Smooth muscle cell (in vitro differentiated cells): Measurements from ENCODE around the gene APOC4. TPM values are rescaled to one million over a fixed set of nuclear protein-coding genes. Genes with fewer than 3 reads are reported as not detected.

Source experiments
- DNase-seq: peaks from one replicate; lab custom pipeline; 2025; ENCODE audit not compliant: unreplicated experiment; lab: John Stamatoyannopoulos, UW
- H2AFZ ChIP-seq: fragments of 200-600 bp; sonication (generic); 2 replicates; pipeline ENCODE4 v1.6.0; 2016; ENCODE audit warnings: antibody characterized with exemption, low read depth, mild to moderate bottlenecking
- H3F3A ChIP-seq: fragments of 200-600 bp; sonication (generic); 2 replicates; pipeline ENCODE4 v1.6.0; 2017; ENCODE audit warnings: antibody characterized with exemption, low read depth
- H3K27ac ChIP-seq: fragments of 200-600 bp; sonication (generic); 2 replicates; pipeline ENCODE4 v1.5.1; 2016; ENCODE audit warnings: low read depth, mild to moderate bottlenecking
- H3K27me3 ChIP-seq: fragments of 200-600 bp; sonication (generic); 2 replicates; pipeline ENCODE4 v1.6.1; 2016; ENCODE audit warnings: low read depth, mild to moderate bottlenecking
- H3K36me3 ChIP-seq: fragments of 200-600 bp; sonication (generic); 2 replicates; pipeline ENCODE4 v1.5.1; 2016; ENCODE audit warnings: low read depth
- H3K4me1 ChIP-seq: fragments of 200-600 bp; sonication (generic); 2 replicates; pipeline ENCODE4 v1.5.1; 2016; ENCODE audit warnings: low read depth
- H3K4me2 ChIP-seq: fragments of 200-600 bp; sonication (generic); 2 replicates; pipeline ENCODE4 v1.6.0; 2016; ENCODE audit warnings: mild to moderate bottlenecking
- H3K4me3 ChIP-seq: fragments of 200-600 bp; sonication (generic); 2 replicates; pipeline ENCODE4 v1.5.1; 2016; ENCODE audit warnings: mild to moderate bottlenecking
- H3K79me2 ChIP-seq: fragments of 200-600 bp; sonication (generic); 2 replicates; pipeline ENCODE4 v1.6.0; 2016; ENCODE audit warnings: low read depth, mild to moderate bottlenecking
- H3K9ac ChIP-seq: fragments of 200-600 bp; sonication (generic); 2 replicates; pipeline ENCODE4 v1.6.0; 2016; ENCODE audit warnings: low read depth
- H3K9me3 ChIP-seq: fragments of 200-600 bp; sonication (generic); replicated peaks from 2 replicates; pipeline ENCODE4 v1.5.1; 2016; ENCODE audit warnings: low read depth
- H4K20me1 ChIP-seq: fragments of 200-600 bp; sonication (generic); 2 replicates; pipeline ENCODE4 v1.6.0; 2016; ENCODE audit warnings: low read depth
- CTCF ChIP-seq: fragments of 200-600 bp; sonication (generic); IDR thresholded peaks from 2 replicates; pipeline ENCODE4 v1.5.1; 2017; ENCODE audit warnings: borderline replicate concordance, mild to moderate bottlenecking, antibody characterized with exemption; ENCODE audit not compliant: insufficient read depth, poor library complexity, severe bottlenecking
- WGBS: methylation state at CpG from one replicate; pipeline ENCODE4 v1.1.7; 2016; ENCODE audit warnings: low lambda C conversion rate; 5-methylcytosine and 5-hydroxymethylcytosine counted together
- polyA plus RNA-seq: library from polyadenylated mRNA; unstranded; fragments of >200 nt; fragmentation: Nextera tagmentation; extraction: Ambion mirVana; gene quantifications from 2 replicates; pipeline ENCODE4 v1.2.1, GENCODE V29; 2016
- total RNA-seq: library from RNA; depleted of rRNA; stranded (reverse); fragments of >200 nt; gene quantifications from 2 replicates; pipeline ENCODE4 v1.2.3, GENCODE V29; 2014

Gene APOC4
- total and polyA plus RNA-seq, 2 experiments from 2014 or later = not detected

DNA sequence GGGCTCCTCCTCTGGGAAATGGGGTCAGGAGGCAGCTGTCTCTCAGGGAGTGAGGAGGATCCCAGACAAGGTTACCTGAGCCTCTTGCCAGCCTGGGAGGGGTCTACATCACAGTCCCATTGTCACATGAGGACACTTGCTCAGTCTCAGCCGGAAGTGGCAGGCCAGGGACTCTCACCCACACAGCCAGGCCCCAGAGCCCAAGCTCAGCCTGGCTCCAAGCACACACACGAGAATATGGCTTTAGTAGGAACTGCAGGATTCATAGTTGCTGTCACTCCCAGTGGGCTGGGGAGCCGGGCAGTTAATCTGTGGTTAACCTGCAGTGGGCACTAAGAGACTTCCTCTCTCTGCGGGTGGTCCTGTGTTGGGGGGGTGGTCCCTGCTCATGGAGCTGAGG is 43.4 kb downstream of the APOC4 start:
- Histone ChIP-seq H2AFZ (no peak overlapping the region), H3K27ac (no peak overlapping the region), H3K9ac (no peak overlapping the region), H3K4me1 (no peaks in the 10 kb centered on the region), H3K4me3 (no peak overlapping the region), H3K36me3 (no peaks in the 10 kb centered on the region), H4K20me1 (no peaks in the 10 kb centered on the region), H3K4me2 (no peak overlapping the region), H3K79me2 (no peaks in the 10 kb centered on the region), H3K9me3 (no peaks in the 10 kb centered on the region), H3F3A (no peaks in the 10 kb centered on the region), H3K27me3 (no peaks in the 10 kb centered on the region)
- no peak for DNase-seq
- WGBS = 98% methylated on average over 4 of the region's 4 CpGs
- no peak for TF ChIP-seq CTCF

- H3K27ac ChIP-seq = no peak overlapping the region
- H3K27me3 ChIP-seq = no peaks in the 10 kb centered on the region
- TF ChIP-seq CTCF = no peak
- no peak overlapping the region for H3K4me2 ChIP-seq
- DNase-seq = no peak
- no peak overlapping the region for H3K9ac ChIP-seq
- no peaks in the 10 kb centered on the region for H3K9me3 ChIP-seq
- no peaks in the 10 kb centered on the region for H4K20me1 ChIP-seq
- H3K4me3 ChIP-seq = no peak overlapping the region
- H3K4me1 ChIP-seq = no peaks in the 10 kb centered on the region
- no peaks in the 10 kb centered on the region for H3F3A ChIP-seq
- WGBS = 100% methylated on average over 7 of the region's 7 CpGs
- no peaks in the 10 kb centered on the region for H3K79me2 ChIP-seq
- no peak overlapping the region for H2AFZ ChIP-seq
- no peaks in the 10 kb centered on the region for H3K36me3 ChIP-seq
Observed at GRCh38 chr19:44986389-44986788, 44.4 kb downstream of the APOC4 start.

DNA sequence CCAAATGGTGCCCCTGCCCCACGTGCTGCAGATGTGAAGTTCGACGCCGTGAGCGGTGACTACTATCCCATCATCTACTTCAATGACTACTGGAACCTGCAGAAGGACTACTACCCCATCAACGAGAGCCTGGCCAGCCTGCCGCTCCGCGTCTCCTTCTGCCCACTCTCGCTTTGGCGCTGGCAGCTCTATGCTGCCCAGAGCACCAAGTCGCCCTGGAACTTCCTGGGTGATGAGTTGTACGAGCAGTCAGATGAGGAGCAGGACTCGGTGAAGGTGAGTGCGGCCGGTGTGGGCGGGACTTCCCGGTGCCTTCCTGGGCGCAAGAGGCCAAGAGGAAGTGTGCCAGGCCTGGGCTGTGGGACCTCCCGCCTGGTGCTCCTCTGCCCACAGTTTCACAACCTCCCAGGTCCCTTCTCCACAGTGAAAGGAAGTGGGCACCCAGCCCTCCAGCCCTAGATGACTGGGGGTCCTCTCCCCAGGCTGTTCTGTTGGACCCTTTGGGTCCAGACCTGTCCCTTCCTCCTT is 45.2 kb downstream of the APOC4 start:
- Histone ChIP-seq H3K4me1 (no peaks in the 10 kb centered on the region), H3K9ac (no peak overlapping the region), H3K9me3 (no peaks in the 10 kb centered on the region), H3F3A (no peaks in the 10 kb centered on the region), H3K4me3 (no peak overlapping the region), H2AFZ (no peak overlapping the region), H3K4me2 (no peak overlapping the region), H3K79me2 (no peaks in the 10 kb centered on the region), H4K20me1 (no peaks in the 10 kb centered on the region), H3K36me3 (no peaks in the 10 kb centered on the region), H3K27me3 (no peaks in the 10 kb centered on the region), H3K27ac (no peak overlapping the region)
- no peak for TF ChIP-seq CTCF
- WGBS = 95% methylated on average over 20 of the region's 20 CpGs
- no peak for DNase-seq

GRCh38 chr19:44988273-44988672 is 46.2 kb downstream of the APOC4 start:
- Histone ChIP-seq H3K4me3 (no peak overlapping the region), H3K4me2 (no peak overlapping the region), H3K4me1 (no peaks in the 10 kb centered on the region), H3K9me3 (no peaks in the 10 kb centered on the region), H3K27ac (no peak overlapping the region), H3K36me3 (no peaks in the 10 kb centered on the region), H3K27me3 (no peaks in the 10 kb centered on the region), H3F3A (no peaks in the 10 kb centered on the region), H2AFZ (no peak overlapping the region), H3K79me2 (no peaks in the 10 kb centered on the region), H3K9ac (no peak overlapping the region), H4K20me1 (no peaks in the 10 kb centered on the region)
- 98% methylated on average over 9 of the region's 9 CpGs for WGBS
- no peak for TF ChIP-seq CTCF
- no peak for DNase-seq
